Upper lobe of right lung (tissue), 1 donor: ENCODE results near the gene CNIH3. TPM values are rescaled to one million over a fixed set of nuclear protein-coding genes. Genes with fewer than 3 reads are reported as not detected.

Source experiments
- ATAC-seq: fragments of 200-7000 bp; cut with Tn5 transposase; one replicate; pipeline ENCODE4 v1.9.1; 2020; ENCODE audit warnings: mild to moderate bottlenecking, moderate library complexity
- DNase-seq: peaks from one replicate; pipeline ENCODE4 v3.0.0-alpha.2; 2020
- H3K27ac ChIP-seq: fragments of 200-600 bp; one replicate; pipeline ENCODE4 v1.8.0; 2022
- H3K27me3 ChIP-seq: fragments of 200-600 bp; one replicate; pipeline ENCODE4 v1.8.0; 2022; ENCODE audit warnings: mild to moderate bottlenecking
- H3K36me3 ChIP-seq: fragments of 200-600 bp; one replicate; pipeline ENCODE4 v1.8.0; 2022
- H3K4me1 ChIP-seq: fragments of 200-600 bp; one replicate; pipeline ENCODE4 v1.8.0; 2022
- H3K4me3 ChIP-seq: fragments of 200-600 bp; one replicate; pipeline ENCODE4 v1.8.0; 2022; ENCODE audit warnings: mild to moderate bottlenecking
- H3K9me3 ChIP-seq: fragments of 200-600 bp; one replicate; pipeline ENCODE4 v1.8.0; 2022
- CTCF ChIP-seq: fragments of 200-600 bp; IDR thresholded peaks from one replicate; pipeline ENCODE4 v1.8.0; 2022; ENCODE audit warnings: antibody characterized with exemption
- intact Hi-C: fragments of 100-400 bp; cut with DNase I; formaldehyde crosslinking; loops from one replicate; pipeline ENCODE4 v1.11.0; 2022
- total RNA-seq: library from RNA; stranded (reverse); fragmentation: NEBNext Ultra II Directional; extraction: Animal tissue kit (Norgen Biotek cat#: 25700); gene quantifications from one replicate; pipeline ENCODE4 v1.2.1, GENCODE V29; 2021
- donor health status: DM: no; HTN: yes; CAD: no; lungs with severe emphysema.

Gene CNIH3
- total RNA-seq, 1 donor from 2014 or later = 4.8 TPM

DNA sequence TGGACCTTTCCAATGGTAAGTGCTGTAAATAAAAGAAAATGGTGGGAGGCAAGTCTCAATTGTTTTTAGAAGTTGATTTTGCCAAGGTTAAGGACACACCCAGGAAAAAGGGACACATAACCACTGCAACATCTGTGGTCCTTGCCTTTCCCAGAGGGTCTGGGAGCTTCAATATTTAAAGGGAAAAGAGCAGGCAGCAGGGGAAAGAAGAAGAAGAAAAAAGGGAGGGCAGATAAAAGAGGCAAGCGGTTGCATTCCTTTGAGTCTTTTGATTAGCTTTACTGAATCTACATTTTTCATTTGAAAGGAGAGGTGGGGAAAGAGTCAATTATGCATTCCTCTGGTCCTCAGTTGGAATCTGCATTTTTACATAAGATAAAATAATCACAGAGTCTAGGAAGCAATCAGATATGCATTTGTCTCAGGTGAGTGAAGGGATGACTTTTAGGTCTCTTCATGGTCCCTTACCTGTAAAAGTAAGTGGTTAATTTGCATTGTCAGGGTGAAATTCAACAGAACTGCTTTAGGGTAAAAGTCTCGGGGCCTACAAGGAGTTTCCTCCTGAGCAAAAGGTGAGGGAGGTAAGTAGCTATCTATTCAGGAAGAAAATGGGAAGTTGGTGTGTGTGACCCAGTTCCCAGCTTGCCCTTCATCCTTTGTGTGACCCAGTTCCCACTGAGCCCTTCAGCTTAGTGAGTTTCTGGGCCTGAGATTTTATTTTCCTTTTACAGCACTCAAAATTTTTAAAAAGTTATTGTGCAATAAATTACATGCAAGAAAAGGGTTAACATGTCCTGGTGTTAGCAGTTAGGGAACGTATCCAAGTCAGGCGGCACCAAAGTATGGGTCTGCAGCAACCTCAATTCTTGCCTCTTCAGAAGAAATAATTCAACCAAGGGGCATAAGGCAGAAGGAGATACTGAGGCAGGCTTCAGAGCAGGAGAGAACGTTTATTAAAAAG, 8.6 kb upstream of the CNIH3 start:
- Histone ChIP-seq H3K27me3 (no peaks in the 10 kb centered on the region), H3K9me3 (no peaks in the 10 kb centered on the region), H3K36me3 (no peaks in the 10 kb centered on the region), H3K4me1 (no peaks in the 10 kb centered on the region), H3K4me3 (no peak overlapping the region), H3K27ac (no peak overlapping the region)
- no peak for DNase-seq
- no peak for ATAC-seq
- intact Hi-C loops = no loop called here
- TF ChIP-seq CTCF = no peak

DNA sequence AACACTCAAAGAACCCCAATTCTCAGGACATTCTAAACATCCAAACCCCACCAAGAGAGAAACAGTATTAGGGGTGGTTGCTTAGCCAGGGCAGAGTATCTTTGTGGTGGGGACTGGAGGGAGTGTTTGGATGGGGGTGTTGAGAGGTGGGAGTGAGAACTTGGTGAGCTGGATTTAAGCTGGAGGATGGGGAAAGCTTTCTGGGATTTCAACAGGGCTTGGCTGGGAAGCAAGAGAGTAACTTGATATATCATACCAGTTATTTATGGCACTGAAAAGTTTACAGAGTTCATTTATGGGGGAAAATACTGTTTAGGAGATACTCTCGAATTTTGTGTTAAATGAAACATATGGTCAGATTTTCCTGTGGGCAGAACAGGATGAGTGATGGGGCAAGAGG, 6.8 kb upstream of the CNIH3 start:
- Histone ChIP-seq H3K27me3 (no peaks in the 10 kb centered on the region), H3K9me3 (no peaks in the 10 kb centered on the region), H3K27ac (no peak overlapping the region), H3K36me3 (no peaks in the 10 kb centered on the region), H3K4me3 (no peak overlapping the region), H3K4me1 (no peaks in the 10 kb centered on the region)
- ATAC-seq = no peak
- intact Hi-C loops = no loop called here
- TF ChIP-seq CTCF = no peak
- no peak for DNase-seq

- no peaks in the 10 kb centered on the region for H3K36me3 ChIP-seq
- H3K4me1 ChIP-seq = peaks cover 17% of the 10 kb centered on the region
- ATAC-seq (no peak), DNase-seq (no peak)
- peaks cover 26% of the 10 kb centered on the region for H3K27me3 ChIP-seq
- H3K27ac ChIP-seq = no peak overlapping the region
- intact Hi-C loops = no loop called here
- TF ChIP-seq CTCF = no peak
- H3K9me3 ChIP-seq = no peaks in the 10 kb centered on the region
- no peak overlapping the region for H3K4me3 ChIP-seq
These were observed 3.9 kb upstream of the CNIH3 start for GRCh38 chr1:224612246-224612645.

- Histone ChIP-seq H3K4me1 (peaks cover 19% of the 10 kb centered on the region), H3K27ac (no peak overlapping the region), H3K36me3 (no peaks in the 10 kb centered on the region), H3K27me3 (peaks cover 38% of the 10 kb centered on the region), H3K4me3 (no peak overlapping the region), H3K9me3 (no peaks in the 10 kb centered on the region)
- ATAC-seq (no peak), DNase-seq (no peak)
- intact Hi-C loops = no loop called here
- TF ChIP-seq CTCF = no peak
These were observed 2.6 kb upstream of the CNIH3 start for GRCh38 chr1:224613486-224613885.

DNA sequence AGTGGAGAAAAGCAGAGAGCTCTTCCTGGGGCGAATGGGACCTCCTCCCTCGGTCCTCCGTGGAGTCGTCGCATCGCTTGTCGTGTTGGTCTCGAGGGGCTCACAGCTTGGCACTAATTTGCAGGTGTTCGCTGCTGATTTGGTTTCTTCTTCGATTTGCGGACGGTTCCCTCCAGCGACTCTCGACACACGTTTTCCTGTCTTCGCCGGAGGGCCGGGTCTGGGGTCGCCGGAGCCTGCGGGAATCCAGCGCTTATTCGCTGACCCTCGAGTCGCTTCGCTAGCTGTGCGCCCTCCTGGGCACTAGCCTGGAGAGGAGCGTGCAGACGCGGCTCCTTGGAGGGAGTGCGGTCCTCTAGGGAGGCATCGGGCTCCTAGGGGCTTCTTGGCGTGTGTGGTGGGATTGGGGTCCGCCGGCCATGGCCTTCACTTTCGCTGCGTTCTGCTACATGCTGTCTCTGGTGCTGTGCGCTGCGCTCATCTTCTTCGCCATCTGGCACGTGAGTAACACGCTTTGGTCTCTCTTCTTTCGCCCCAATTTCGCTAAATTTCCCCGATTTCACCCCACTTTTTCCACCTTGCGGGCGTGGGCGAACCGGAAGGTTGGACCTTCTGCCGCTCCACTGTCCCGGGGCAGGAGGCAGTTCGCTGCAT, 766 bp downstream of the CNIH3 start:
- peaks cover 39% of the 10 kb centered on the region for H3K27me3 ChIP-seq
- no peaks in the 10 kb centered on the region for H3K36me3 ChIP-seq
- DNase-seq (no peak), ATAC-seq (no peak)
- intact Hi-C loops = no loop called here
- H3K4me1 ChIP-seq = peaks cover 19% of the 10 kb centered on the region
- no peaks in the 10 kb centered on the region for H3K9me3 ChIP-seq
- TF ChIP-seq CTCF = no peak
- peak overlapping the region; percentile 46 for H3K4me3 ChIP-seq
- H3K27ac ChIP-seq = no peak overlapping the region
